Measurements from ENCODE around the gene POLD2.

Gene POLD2

GRCh38 chr7:44073664-44074348 is 49.5 kb downstream of the POLD2 start:
- Histone ChIP-seq H3K4me3 (no peak overlapping the region), H3K27ac (peak overlapping the region in 19 of 21 experiments; percentile 41 to 85 (median 70))

GRCh38 chr7:44072364-44073231 is 50.8 kb downstream of the POLD2 start:
- no peak overlapping the region for H3K4me3 ChIP-seq
- H3K27ac ChIP-seq, result peak overlapping the region in 13 of 21 experiments; percentile 29 to 85 (median 58)

DNA sequence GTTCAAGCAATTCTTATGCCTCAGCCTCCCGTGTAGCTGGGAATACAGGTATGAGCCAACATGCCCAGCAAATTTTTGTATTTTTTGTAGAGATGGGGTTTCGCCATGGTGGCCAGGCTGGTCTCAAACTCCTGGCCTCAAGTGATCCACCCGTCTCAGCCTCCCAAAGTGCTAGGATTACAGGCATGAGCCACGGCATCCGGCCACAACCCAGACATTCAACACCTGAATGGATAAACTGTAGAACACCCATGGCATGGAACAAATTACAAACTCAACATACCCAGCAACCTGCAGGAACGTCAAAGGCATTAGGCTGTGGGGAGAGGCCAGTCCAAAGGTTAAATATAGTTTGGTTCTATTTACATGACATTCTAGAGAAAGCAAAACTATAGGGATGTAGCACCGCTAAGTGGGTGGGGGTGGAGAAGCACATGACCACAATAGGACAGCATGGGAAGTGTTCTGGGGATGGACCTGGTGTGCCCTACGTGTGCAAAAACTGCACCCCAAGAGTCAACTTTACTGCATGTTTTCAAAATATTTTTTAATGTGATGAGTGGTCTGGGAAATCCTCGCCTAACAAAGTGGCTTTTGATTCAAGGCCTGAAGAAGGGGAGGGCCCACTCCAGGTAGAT is 51.5 kb downstream of the POLD2 start:
- Histone ChIP-seq H3K27ac (peak overlapping the region in 7 of 21 experiments; percentile 11 to 85 (median 43)), H3K4me3 (no peak overlapping the region)

- H3K4me3 ChIP-seq, result no peak overlapping the region
These were observed 55.3 kb downstream of the POLD2 start for GRCh38 chr7:44068054-44068453.

DNA sequence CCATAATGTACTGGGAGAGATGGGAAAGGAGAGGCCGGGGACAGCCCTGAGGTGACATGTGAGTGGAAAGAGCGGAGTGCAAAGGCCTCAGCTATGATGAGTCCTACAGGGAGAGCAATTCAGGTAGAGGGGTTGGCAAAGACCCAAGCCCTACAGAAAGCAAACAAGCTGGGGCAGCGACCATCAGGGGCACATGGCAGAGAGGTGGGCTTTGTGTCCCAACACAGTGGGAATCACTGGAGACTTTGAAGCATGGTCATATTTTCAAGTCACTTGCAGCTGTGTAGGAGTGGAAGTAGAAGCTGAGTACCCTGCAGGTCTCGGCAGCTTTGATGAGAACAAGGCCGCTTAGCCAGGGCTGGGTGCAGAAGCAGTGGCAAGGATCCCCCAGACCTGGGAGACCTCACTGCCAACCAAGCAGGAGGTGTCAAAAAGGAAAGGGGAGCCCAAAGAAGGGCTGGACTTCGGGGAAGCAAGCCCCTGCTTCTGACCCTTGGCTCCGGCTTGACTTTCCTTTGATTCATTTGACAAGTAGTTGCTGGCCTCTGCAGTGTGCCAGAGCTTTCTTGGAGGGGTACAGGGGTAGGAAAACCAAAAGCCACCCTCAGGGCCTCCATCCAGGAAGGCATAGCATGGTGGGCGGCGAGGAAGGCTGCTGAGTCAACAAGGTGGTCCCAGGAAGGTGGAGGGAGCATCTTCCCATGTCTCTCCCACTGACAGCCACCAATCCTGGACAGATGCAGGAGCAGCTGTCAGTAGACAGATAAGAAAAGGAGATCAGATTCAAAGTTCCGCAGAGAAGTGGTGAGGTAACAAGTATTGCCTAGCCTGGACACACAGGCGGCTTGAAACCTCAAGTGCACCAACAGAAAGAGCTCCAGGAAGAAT is 56.0 kb downstream of the POLD2 start:
- Histone ChIP-seq H3K27ac (no peak overlapping the region), H3K4me3 (no peak overlapping the region)

More at GRCh38 chr7:44068054-44068453, 55.3 kb downstream of the POLD2 start:
- no peak overlapping the region for H3K27ac ChIP-seq

DNA sequence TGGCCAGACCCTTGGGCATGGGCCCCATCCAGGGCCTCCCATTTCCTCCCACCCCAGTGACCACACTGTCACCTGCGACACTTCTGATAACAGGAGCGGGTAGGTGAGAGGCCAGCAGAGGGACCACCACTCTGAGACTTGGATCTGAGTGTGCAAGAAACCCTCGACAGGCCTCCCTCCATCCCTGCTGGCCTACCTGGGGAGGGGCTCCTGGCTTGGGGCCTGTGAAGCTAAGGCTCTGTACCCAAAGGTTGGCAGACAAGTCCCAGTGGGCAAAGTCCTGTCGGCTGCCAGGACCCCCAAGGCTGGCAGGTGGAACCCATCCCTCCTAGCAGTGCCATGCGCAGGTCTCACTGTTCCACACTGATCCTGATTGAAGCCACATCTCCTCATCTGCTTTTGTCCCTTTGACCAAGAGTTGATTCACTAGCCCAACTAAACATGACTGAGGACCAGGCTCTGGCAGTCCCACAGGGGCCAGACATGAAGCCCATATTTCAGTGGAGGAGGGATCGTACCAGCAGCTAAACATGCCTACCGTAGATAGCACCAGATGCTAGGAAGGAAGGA is 56.8 kb downstream of the POLD2 start:
- no peak overlapping the region for H3K4me3 ChIP-seq
- H3K27ac ChIP-seq, result no peak overlapping the region

GRCh38 chr7:44066111-44066460 is 57.3 kb downstream of the POLD2 start:
- Histone ChIP-seq H3K4me3 (no peak overlapping the region), H3K27ac (no peak overlapping the region)

- H3K4me3 ChIP-seq, result no peak within 1 kb of the TSS
- H3K27ac ChIP-seq, result peak within 1 kb of the TSS in 1 of 21 experiments; percentile 35
These were observed 57.8 kb downstream of the POLD2 start, which contains the start of gene PGAM2 for GRCh38 chr7:44065431-44066110. PGAM2 (minus strand) TSS chr7:44065567; CDS start chr7:44065529, 38 bp downstream.

- peak overlapping the region in 1 of 21 experiments; percentile 35 for H3K27ac ChIP-seq
- H3K4me3 ChIP-seq, result no peak overlapping the region
These were observed 58.4 kb downstream of the POLD2 start for GRCh38 chr7:44064791-44065430.

Data from skin epidermis (tissue), 12 donors.